CD4-positive, alpha-beta T cell treated with Interleukin-10 for 1 hour (primary cell): ENCODE measurements around the gene AKR1A1.
"Not testable (repeated sequence)": the region's sequence is repeated elsewhere in the genome, so short reads cannot be mapped to it uniquely, and the experiment has no call there.

ENCODE experiments used
- DNase-seq: peaks from one replicate; pipeline ENCODE4 v3.0.0-alpha.2; 2020

Gene AKR1A1

DNA sequence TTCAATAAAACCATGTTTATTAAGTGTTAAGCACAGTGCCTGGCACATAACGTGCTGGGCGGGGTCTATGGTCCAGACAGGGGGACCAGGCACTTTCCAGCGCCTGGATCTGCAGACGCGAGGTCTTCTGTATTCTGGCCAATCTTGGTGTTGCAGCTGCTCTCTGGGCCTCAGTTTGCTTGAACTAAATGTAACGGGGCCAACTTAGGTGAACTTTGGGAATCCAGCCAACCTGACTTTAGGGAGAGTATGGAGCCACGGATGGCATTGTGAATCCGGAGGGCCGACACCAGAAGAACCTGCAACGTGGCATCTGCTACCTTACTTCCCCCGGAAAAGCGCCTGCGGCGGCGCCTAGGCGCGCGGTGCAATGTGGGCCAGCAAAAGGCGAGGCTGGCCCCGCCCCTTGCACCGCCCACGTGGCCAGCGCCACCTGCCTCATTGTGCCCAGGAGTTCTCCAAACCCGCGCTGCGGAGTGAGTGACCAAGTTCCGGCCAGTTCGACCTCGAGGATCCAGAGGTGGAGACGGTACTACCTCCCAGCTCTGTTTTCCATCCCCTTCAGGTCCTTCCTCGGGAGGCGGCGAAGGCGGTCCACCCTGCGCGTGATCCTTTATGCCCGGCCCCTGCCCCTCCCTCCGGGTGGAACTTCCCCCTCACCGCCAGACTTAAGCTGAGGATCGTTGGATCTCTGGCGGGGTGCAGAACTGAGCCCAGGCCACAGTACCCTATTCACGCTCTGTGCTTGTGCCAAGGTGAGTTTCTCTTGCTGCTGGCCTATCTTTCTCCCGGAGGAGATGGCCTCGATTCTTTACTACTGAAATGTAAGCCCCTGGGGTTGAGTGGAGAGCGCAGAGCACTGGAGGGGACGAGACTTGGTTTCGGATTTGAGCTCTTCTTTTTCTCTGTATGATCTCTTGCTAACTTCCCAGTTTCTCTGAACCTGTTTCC lies at the start of gene AKR1A1:
Gene AKR1A1, plus strand, starts transcription at position 426 of the 951 bp plus-strand sequence. CDS start 10,969 bp downstream, outside the sequence.
- peak; percentile 86 for DNase-seq

DNA sequence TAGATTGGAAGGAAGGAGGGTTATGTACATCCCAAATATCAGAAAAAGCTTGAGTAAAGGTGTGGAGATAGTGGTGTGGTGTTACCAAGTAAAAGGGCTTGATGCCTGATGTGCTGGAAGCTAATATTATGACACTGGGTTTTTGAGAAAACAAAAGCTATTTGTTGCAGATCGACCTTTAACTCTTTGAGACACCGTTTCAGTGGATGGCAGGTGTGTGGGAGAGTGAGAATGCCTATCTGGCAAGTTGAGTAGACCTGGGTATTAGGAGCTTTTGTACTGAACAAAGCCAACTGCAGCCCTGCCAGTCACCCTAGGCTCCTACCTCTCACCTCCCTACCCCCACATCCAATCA lies 49.1 kb upstream of the AKR1A1 start:
- DNase-seq: no peak

DNA sequence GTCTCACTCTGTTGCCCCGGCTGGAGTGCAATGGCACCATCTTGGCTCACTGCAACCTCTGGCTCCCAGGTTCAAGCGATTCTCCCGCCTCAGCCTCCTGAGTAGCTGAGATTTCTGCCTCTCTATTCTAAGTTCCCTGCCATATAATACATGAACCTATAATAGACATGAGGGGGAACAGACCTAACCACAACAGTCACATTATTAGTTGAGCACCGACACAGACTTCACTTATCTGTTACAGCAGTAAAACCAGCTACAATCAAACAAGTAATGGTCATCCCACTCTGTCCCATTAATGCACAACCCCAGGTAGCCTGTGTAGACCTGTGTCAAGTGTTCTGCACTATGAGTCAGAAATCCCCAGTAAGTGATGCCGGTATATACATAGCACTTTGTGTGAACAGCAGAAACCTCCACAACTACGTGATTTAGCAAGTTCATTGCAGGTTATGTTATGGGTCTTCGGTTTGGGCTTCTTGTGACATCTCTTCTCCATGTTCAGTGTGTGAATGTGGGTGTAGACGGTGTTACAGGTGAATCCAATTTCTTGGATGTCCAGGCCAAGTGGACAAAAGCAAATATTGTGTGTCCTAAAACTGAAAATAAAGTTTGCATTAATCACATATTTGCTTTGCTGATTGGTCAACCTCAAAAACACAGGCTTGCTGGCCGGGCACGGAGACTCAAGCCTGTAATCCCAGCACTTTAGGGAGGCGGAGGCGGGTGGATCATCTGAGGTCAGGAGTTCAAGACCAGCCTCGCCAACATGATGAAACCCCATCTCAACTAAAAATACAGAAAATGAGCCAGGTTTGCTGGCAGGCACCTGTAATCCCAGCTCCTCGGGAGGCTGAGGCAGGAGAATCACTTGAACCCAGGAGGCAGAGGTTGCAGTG lies 46.9 kb upstream of the AKR1A1 start:
- no peak for DNase-seq

DNA sequence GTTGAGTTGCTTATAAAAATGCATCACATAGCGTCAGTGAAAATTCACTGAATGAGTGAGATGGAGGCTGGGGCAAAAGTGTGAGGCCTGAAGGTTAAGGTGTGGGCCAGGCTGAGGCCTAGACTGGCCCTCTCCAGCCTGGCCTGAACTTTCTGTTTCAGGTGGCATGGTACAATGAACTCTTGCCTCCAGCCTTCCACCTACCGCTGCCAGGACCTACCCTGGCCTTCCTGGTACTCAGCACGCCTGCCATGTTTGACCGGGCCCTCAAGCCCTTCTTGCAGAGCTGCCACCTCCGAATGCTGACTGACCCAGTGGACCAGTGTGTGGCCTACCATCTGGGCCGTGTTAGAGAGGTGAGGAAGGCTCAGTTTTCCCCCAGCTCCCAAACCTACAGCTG lies 43.4 kb upstream of the AKR1A1 start:
- no peak for DNase-seq

DNA sequence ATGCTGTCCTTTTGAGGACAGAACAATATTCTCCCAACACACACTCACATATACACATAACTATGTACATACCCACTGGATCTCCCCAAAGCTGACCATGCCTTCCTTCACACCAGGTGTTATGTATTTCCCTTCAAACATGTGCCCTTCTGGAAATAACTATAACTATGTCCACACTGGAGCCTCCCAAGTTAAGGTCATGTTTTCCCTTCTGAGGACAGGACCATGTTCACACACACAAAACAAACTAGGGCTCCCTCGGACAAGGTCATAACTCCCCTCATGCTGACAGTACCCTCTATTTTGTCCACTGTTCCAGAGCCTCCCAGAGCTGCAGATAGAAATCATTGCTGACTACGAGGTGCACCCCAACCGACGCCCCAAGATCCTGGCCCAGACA lies 42.7 kb upstream of the AKR1A1 start:
- no peak for DNase-seq

DNA sequence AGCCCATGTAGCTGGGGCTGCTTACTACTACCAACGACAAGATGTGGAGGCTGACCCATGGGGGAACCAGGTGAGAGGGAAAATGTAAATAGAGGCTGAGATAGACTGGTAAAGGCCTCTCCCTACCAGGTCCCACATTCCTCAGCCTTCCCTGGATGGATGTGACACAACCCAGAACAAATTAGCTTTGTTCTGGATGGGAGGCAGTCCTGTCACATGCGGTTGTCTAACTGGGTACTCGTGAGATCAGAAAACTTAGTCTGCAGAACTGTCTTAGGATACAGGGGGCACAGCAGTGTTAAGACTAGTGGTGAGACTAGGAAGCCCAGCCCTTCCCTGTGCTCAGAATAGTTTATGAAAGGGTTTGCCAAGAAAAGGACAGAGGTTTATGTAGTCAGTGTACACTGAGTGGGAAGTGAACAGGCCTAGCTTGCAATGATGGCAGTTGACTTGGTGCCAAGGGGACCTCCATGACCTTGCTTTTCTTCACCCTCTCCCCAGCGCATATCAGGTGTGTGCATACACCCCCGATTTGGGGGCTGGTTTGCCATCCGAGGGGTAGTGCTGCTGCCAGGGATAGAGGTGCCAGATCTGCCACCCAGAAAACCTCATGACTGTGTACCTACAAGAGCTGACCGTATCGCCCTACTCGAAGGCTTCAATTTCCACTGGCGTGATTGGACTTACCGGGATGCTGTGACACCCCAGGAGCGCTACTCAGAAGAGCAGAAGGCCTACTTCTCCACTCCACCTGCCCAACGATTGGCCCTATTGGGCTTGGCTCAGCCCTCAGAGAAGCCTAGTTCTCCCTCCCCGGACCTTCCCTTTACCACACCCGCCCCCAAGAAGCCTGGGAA lies 42.1 kb upstream of the AKR1A1 start:
- DNase-seq: no peak

DNA sequence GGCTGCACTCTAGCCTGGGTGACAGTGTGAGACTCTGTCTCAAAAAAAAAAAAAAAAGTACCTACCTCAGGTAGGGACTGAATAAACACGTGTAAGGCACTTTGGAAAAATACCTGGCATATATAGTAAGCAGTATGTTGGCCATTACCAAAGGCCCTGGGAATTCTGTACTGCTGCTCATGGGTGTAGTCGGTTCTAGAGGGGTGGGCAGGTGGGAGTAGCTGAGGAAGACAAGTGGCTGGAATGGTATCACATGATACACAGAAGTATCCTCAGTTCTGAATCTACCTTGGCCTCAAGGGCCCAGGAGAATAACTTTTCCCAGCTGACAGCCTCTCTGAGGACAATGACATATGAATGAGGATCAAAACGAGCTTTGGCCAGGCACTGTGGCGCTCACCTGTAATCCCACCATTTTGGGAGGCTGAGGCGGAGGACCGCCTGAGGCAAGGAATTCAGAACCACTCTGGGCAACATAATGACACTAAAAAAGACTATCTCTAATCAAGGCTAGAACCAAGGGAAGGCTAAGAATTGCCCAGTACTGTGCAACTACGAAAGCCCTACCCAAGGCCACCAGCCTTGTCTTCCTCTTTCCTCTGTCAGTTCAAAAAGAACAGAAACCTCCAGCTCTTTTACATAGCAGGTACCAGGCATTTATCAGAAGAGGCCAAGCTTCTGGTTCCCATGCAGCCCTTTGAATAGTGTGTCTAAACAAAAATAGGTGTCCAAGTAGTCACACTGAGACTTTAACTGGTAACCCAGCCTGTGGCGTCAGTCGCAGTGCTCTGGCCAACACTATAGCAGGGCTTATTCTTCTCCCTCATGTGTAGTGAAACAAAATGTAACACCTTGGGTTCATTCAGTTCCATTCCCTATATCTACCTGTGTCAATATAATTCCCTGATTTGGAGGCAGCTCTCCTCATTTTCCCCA lies 40.3 kb upstream of the AKR1A1 start:
- DNase-seq: no peak

DNA sequence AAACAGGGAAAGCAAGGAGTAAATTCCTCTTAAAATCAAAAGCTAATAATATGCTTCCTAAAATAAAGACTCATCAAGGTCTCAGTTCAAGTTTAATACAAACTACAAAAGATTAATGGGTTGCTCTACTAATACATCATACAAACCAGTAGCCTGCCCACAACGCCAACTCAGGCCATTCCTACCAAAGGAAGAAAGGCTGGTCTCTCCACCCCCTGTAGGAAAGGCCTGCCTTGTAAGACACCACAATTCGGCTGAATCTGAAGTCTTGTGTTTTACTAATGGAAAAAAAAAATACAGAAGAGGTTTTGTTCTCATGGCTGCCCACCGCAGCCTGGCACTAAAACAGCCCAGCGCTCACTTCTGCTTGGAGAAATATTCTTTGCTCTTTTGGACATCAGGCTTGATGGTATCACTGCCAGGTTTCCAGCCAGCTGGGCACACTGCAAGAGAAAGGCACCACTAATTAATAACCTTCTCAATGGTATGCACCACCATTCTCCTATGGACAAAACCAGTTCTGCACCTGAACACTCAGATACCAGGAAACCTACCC lies 39.6 kb upstream of the AKR1A1 start:
- DNase-seq: no peak

DNA sequence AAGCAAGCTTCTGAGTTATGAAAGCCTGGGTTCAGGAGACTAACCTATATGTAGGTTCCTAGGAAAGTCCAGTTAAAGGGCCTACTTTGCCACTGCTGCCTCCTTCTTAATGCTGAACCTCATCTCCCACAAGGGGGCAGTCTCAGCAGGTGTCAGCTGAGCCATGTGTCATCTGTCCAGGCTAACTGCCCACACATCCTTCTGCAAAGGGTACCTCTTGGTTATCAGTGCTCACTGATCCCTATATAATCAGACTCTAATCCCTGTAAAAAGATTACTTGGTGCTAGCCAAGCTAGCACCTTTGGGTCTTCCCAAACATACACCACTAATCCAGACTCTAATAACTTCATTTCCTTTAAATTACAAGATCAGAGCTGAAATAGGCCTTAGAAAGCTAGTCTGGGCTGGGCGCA lies 38.0 kb upstream of the AKR1A1 start:
- DNase-seq: peak; percentile 69

DNA sequence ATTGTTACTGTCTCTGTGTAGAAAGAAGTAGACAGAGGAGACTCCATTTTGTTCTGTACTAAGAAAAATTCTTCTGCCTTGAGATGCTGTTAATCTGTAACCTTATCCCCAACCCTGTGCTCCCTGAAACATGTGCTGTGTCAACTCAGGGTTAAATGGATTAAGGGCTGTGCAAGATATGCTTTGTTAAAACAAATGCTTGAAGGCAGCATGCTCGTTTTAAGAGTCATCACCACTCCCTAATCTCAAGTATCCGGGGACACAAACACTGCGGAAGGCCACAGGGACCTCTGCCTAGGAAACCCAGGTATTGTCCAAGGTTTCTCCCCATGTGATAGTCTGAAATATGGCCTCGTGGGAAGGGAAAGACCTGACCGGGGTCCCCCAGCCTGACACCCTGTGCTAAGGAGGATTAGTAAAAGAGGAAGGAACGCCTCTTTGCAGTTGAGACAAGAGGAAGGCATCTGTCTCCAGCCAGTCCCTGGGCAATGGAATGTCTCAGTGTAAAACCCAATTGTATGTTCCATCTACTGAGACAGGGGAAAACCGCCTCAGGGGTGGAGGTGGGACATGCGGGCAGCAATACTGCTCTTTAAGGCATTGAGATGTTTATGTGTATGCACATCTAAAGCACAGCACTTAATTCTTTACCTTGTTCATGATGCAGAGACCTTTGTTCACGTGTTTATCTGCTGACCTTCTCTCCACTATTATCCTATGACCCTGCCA lies 36.9 kb upstream of the AKR1A1 start:
- not testable (repeated sequence) for DNase-seq

DNA sequence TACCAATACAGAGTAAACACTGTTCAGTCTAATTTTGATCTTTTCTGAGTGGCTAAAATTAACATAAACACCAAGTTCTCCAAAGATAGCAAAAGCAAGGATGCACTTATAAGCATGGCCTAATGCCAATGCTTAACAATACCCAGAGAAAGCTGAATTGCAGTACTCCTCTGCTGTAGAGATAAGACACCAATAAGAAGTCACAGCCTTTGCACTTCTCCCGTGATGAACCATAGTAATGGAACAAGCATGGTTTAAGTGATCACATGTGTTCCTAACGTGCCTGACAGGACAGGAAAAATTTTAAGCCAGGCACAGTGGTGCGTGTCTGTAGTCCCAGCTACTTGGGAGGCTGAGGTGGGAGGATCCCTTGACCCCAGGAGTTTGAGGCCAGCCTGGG lies 34.6 kb upstream of the AKR1A1 start:
- DNase-seq: no peak

DNA sequence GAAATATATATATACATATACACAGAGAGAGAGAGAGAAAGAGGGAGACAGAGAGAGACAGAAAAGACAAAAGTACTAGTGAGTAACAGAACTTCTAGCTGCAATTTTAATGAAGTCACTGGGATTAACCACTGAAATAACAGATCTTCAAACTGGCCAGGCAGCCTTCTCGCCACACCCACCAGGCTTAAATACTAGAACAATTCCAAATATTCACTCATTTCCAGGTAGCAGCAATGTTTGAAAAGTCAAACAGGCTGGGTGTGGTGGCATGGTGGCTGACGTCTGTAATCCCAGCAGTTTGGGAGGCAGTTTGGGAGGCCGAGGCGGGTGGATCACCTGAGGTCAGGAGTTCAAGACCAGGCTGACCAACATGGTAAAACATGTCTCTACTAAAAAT lies 34.2 kb upstream of the AKR1A1 start:
- DNase-seq: no peak

DNA sequence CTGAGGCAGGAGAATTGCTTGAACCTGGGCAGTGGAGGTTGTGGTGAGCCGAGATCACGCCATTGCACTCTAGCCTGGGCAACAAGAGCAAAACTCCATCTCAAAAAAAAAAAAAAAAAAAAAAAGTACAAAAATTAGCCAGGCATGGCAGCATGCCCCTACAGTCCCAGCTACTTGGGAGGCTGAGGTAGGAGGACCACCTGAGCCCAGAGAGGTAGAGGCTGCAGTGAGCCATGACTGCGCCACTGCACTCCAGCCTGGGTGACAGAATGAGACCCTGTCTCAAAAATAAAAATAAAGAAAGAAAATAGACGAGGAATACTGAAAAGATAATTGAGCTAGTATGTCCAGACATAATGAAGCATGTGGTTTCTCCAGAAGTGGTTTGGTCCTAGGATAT lies 32.3 kb upstream of the AKR1A1 start:
- not testable (repeated sequence) for DNase-seq

DNA sequence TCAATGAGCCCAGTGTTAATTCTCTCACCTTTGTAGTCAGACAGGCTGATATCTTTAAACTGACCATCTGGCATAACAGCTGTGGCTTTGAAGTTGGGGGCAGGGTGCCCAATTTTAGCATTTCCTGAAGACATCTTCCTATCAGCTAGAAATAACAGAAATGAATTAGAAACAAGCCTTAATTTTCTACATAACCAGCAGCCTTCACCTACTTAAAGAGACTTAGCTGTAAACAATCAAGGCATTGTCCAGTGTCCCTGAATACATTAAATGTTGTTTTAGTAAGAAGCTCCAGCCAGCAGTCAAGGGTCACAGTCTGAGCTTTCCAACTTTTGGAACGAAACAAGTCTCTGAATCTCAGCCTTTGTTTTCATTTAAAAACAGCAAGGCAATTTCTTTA lies 31.7 kb upstream of the AKR1A1 start:
- DNase-seq: no peak

DNA sequence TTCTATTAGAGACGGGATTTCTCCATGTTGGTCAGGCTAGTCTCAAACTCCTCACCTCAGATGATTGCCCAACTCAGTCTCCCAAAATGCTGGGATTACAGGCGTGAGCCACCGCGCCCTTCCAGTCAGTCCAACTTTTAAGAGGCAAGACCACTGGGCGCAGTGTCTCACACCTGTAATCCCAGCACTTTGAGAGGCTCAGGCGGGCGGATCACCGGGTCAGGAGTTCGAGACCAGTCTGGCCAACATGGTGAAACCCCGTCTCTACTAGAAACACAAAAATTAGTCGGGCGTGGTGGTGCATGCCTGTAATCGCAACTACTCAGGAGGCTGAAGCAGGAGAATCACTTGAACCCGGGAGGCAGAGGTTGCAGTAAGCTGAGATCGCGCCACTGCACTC lies 30.9 kb upstream of the AKR1A1 start:
- DNase-seq: not testable (repeated sequence)

DNA sequence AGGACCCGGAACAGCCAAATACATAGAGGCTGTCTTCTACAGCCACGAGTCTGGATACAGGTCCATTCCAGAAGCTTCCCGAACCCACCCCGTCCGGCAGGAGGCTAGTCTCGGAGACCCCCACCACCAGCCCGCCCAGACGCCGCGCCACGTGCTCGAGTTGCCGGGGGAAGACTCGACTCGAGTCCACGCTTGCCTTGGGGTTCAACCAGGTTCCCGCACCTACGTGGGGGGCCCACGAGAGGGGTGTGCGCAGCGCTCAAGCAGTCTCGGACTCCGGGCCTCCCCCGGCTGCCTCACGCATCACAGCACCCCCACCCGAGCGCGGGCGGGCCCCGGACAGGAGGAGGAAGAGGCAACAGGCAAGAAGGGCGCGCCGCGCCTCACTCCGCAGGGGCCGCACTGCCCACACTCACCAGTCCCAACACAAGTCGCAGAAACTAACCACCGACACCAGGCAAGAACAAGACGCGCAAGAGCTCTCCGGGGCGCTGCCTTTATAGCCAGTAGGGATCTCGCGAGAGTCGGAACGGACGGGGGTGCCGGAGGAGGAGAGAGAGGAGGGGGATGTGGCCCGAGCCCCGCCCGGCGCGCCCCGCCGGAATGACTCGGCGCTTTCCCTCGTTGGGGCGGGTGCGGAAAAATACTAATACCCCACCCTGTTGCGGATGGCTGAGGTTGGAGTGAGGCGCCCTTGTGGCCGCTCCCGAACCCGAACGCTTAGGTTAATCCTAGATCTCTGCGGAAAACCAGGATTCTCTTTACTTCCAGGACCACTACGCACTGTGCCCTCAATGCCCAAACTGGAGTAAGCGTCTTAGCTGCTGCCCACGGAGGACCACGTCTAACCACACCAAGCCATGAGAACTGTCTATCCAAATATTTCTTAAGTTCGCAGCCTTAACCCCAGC lies 29.0 kb upstream of the AKR1A1 start, which contains the start of gene PRDX1:
Gene PRDX1, minus strand, starts transcription at position 472 of the 911 bp plus-strand sequence. CDS start 2,841 bp downstream, outside the sequence.
- peak; percentile 97 for DNase-seq

DNA sequence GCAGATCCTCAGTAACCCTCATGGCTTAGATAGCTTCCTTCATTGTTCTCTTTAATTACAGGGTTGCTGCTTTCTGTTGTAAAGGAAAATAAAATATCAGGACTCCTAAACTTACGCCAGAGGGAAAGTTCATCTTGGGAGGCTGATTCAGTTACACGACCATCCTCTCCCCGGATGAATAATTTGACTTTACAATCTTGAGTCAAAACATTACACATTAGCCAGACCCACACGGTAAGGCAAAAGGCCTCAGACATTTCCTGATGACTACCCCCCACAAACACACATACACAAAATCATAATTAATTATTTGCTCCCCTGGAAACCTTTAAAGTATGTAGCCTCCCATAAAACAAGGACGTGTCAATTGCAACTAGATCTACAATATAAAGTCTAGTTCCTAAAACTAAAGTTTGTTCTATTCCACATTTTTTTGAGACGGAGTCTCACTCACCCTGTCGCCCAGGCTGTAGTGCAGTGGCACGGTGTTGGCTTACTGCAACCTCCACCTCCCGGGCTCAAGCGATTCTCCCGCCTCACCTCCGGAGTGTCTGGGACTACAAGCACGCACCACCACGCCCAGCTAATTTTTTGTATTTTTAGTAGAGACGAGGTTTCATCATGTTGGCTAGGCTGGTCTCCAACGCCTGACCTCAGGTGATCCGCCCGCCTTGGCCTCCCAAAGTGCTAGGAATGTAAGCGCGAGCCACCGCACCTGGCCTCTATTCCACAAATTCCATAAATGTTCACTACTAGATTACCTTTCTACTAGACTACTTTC lies 28.1 kb upstream of the AKR1A1 start:
- DNase-seq: no peak

DNA sequence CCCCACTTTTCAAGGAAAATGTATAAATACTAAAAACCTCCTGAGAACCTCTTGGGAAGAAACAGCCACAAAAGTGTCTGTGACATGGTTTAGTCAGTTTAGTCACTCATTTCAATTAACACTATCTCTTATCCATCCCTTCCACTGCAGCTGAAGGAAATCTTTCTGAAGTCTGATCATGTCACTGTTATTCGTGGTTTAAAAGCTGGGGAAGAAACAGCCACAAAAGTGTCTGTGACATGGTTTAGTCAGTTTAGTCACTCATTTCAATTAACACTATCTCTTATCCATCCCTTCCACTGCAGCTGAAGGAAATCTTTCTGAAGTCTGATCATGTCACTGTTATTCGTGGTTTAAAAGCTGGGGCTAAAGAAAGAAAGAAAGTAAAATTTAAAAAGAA lies 27.1 kb upstream of the AKR1A1 start:
- not testable (repeated sequence) for DNase-seq
